Right lobe of liver (tissue), 4 donors: ENCODE results near the gene TSTD2.

Experiments
- POLR2A ChIP-seq: fragments of 450-650 bp; IDR thresholded peaks from one replicate; pipeline ENCODE4 v1.6.1; 2017; ENCODE audit warnings: antibody characterized with exemption, mild to moderate bottlenecking
- TF ChIP-seq, protein P1 (sequence below), 4 donors: fragments of 200-600 bp in 3 of 4; fragments of 450-650 bp in 1 of 4; IDR thresholded peaks; one replicate each; pipeline versions ENCODE4 v1.5.1 to v1.8.0; 2016 to 2022; ENCODE audit warnings: antibody characterized with exemption in 4 of 4, mild to moderate bottlenecking in 2 of 4
- donor health status: DM: no; HTN: no; CAD: no.
- donor health status: DM: no; HTN: no; CAD: no.
- donor health status: DM: no; HTN: yes; CAD: no.

DNA sequence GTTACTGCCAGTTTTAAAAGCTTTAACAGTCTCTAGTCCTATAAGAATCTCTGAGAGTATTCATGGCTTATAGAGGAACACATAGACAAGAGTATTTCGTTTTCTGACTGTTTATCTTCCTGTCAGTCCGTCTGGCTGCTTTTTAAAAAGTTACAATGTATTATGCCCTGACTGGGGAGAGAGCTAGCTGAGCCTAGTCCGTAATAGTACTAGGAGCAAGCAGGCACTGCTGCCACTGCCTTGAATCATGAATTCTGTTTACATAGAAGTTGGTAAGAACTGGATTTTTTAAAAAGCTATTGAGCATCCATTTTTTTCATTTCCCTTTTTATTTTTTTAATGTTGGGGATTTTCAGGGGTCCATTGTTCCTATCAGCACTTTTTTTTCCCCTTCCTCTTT lies 37.4 kb upstream of the TSTD2 start:
- TF ChIP-seq, protein P1, sequence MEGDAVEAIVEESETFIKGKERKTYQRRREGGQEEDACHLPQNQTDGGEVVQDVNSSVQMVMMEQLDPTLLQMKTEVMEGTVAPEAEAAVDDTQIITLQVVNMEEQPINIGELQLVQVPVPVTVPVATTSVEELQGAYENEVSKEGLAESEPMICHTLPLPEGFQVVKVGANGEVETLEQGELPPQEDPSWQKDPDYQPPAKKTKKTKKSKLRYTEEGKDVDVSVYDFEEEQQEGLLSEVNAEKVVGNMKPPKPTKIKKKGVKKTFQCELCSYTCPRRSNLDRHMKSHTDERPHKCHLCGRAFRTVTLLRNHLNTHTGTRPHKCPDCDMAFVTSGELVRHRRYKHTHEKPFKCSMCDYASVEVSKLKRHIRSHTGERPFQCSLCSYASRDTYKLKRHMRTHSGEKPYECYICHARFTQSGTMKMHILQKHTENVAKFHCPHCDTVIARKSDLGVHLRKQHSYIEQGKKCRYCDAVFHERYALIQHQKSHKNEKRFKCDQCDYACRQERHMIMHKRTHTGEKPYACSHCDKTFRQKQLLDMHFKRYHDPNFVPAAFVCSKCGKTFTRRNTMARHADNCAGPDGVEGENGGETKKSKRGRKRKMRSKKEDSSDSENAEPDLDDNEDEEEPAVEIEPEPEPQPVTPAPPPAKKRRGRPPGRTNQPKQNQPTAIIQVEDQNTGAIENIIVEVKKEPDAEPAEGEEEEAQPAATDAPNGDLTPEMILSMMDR (IDR thresholded peaks at IDR 0.05) = no peak
- no peak for TF ChIP-seq POLR2A
